ENCODE data around the gene PPP1R14B. TPM values are rescaled to one million over a fixed set of nuclear protein-coding genes. Genes with fewer than 3 reads are reported as not detected.
A peak's percentile ranks its signal among the peaks of the same experiment; 100 is the strongest.

Gene PPP1R14B
- total RNA-seq, 1 experiment from 2014 or later = 435 TPM

GRCh38 chr11:64254326-64254725, 7.6 kb upstream of the PPP1R14B start:
- TF ChIP-seq EZH2 (IDR thresholded peaks at IDR 0.05; ENCODE audit: low read depth) = no peak
- TF ChIP-seq CTCF (conservative IDR thresholded peaks at IDR 0.05) = no peak
- H3K36me3 ChIP-seq (ENCODE audit: low read depth) = 0 out of 2 replicates have a peak, but pooled peaks cover 5% of the 10 kb centered on the region

DNA sequence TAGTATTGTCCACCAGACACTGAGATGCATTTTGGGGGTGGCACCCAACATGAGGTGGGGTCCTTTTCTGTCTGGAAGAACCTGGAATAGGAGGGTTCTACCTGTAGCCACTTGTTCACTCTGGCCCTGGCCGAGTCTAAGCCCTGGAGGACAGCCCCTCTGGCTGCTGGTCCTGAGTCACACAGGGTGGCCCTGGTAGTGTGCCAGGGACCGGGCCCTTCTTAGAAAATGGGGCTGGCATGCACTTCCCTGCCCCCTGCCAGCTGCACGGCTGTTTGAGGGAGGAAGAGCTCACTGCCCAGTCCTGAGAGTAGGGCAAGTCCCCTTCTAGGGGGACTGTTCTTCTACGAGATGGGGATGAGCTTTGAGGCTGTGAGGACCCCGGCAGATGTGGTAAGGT, 6.7 kb upstream of the PPP1R14B start:
- Histone ChIP-seq H3K4me1 (replicated peaks; ENCODE audit: insufficient read depth) (no peaks in the 10 kb centered on the region; the same call in 1 of the 2 replicates), H3F3A (ENCODE audit: insufficient read depth, low read depth) (peaks cover 30% of the 10 kb centered on the region), H2AFZ (no peak overlapping the region), H3K36me3 (ENCODE audit: low read depth) (0 out of 2 replicates have a peak, but pooled peaks cover 5% of the 10 kb centered on the region), H3K4me3 (no peak overlapping the region), H3K27ac (no peak overlapping the region), H3K9me3 (ENCODE audit: insufficient read depth, low read depth) (no peaks in the 10 kb centered on the region), H4K20me1 (ENCODE audit: insufficient read depth) (peaks cover 9% of the 10 kb centered on the region; the same call in 1 of the 2 replicates), H3K9me2 (ENCODE audit: insufficient read depth) (no peaks in the 10 kb centered on the region), H3K27me3 (ENCODE audit: insufficient read depth, low read depth) (no peaks in the 10 kb centered on the region), H3K79me2 (ENCODE audit: low read depth) (peaks cover 14% of the 10 kb centered on the region), H3K4me2 (no peak overlapping the region)
- POLR2A ChIA-PET (ENCODE audit: unreplicated experiment) = no interaction called here
- intact Hi-C loops (cut with micrococcal nuclease; ENCODE audit: unreplicated experiment) = no loop called here
- CTCF ChIA-PET = interaction anchor here (0.6 to 0.7 kb wide), 2 partner anchors 406 to 1481 kb away, joined by 3 read pairs; no protein-coding TSS in a partner anchor
- BruUV-seq (replicated peaks) = no TSS peak
- TF ChIP-seq CTCF (conservative IDR thresholded peaks at IDR 0.05) (no peak), EZH2 (IDR thresholded peaks at IDR 0.05; ENCODE audit: low read depth) (no peak)
- no peak for DNase-seq

More at GRCh38 chr11:64254326-64254725, 7.6 kb upstream of the PPP1R14B start:
- Histone ChIP-seq H3K4me2 (no peak overlapping the region), H3K4me1 (replicated peaks; ENCODE audit: insufficient read depth) (no peaks in the 10 kb centered on the region; the same call in 1 of the 2 replicates), H3F3A (ENCODE audit: insufficient read depth, low read depth) (peaks cover 24% of the 10 kb centered on the region), H3K9me2 (ENCODE audit: insufficient read depth) (no peaks in the 10 kb centered on the region), H3K79me2 (ENCODE audit: low read depth) (peaks cover 14% of the 10 kb centered on the region), H3K27me3 (ENCODE audit: insufficient read depth, low read depth) (no peaks in the 10 kb centered on the region), H3K4me3 (no peak overlapping the region), H4K20me1 (ENCODE audit: insufficient read depth) (peaks cover 9% of the 10 kb centered on the region; the same call in 1 of the 2 replicates), H3K27ac (no peak overlapping the region), H3K9me3 (ENCODE audit: insufficient read depth, low read depth) (no peaks in the 10 kb centered on the region), H2AFZ (no peak overlapping the region)
- intact Hi-C loops (cut with micrococcal nuclease; ENCODE audit: unreplicated experiment) = no loop called here
- DNase-seq = no peak
- BruUV-seq (replicated peaks) = no TSS peak
- ChIA-PET CTCF (no interaction called here), POLR2A (ENCODE audit: unreplicated experiment) (no interaction called here)

DNA sequence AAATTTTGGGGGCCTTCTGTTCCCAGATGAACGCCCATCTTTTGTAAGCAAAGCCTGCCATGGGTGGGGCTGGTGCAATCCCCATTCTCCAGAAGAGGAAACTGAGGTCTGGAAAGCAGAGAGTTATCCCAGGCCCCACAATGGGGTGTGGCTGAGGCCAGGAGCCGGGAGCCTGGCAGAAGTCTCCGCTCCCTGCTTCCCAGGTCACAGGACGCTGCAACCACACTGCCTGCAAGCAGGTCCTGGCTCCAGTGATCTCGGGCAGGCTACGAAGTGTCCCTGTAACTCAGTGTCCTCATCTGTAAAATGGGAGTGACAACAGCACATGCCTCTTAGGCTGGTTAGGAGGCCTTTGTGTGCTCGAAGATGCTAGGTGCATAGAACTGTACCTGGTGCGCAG, 6.3 kb upstream of the PPP1R14B start:
- Histone ChIP-seq H3K36me3 (ENCODE audit: low read depth) (0 out of 2 replicates have a peak, but pooled peaks cover 5% of the 10 kb centered on the region), H3K27ac (no peak overlapping the region), H3F3A (ENCODE audit: insufficient read depth, low read depth) (peaks cover 34% of the 10 kb centered on the region), H3K4me1 (replicated peaks; ENCODE audit: insufficient read depth) (no peaks in the 10 kb centered on the region; the same call in 1 of the 2 replicates), H2AFZ (no peak overlapping the region), H3K4me3 (peak overlapping the region; percentile 88; the same call in 1 of the 2 replicates), H3K79me2 (ENCODE audit: low read depth) (peaks cover 14% of the 10 kb centered on the region), H3K9me2 (ENCODE audit: insufficient read depth) (no peaks in the 10 kb centered on the region), H3K4me2 (peak overlapping the region; percentile 99; the same call in 1 of the 2 replicates), H3K9me3 (ENCODE audit: insufficient read depth, low read depth) (no peaks in the 10 kb centered on the region), H3K27me3 (ENCODE audit: insufficient read depth, low read depth) (no peaks in the 10 kb centered on the region), H4K20me1 (ENCODE audit: insufficient read depth) (peaks cover 9% of the 10 kb centered on the region; the same call in 1 of the 2 replicates)
- TF ChIP-seq EZH2 (IDR thresholded peaks at IDR 0.05; ENCODE audit: low read depth) (no peak), CTCF (conservative IDR thresholded peaks at IDR 0.05) (no peak)
- no peak for DNase-seq
- ChIA-PET POLR2A (ENCODE audit: unreplicated experiment) (interaction anchor here (0.7 kb wide), 1 partner anchor 29 kb away, joined by 6 read pairs; no protein-coding TSS in a partner anchor), CTCF (interaction anchor here (0.6 to 1.3 kb wide), 2 partner anchors 48 to 50 kb away, joined by 9 to 22 read pairs; no protein-coding TSS in a partner anchor)
- TSS peak; percentile 1 for BruUV-seq (replicated peaks)
- intact Hi-C loops (cut with micrococcal nuclease; ENCODE audit: unreplicated experiment) = no loop called here
